Aorta (tissue), 5 donors: ENCODE measurements around the gene PSMB7. TPM values are rescaled to one million over a fixed set of nuclear protein-coding genes. Genes with fewer than 3 reads are reported as not detected.
"Not testable (repeated sequence)": the region's sequence is repeated elsewhere in the genome, so short reads cannot be mapped to it uniquely, and the experiment has no call there.

Experiments
- ATAC-seq: fragments of 200-7000 bp; cut with Tn5 transposase; one replicate; pipeline ENCODE4 v1.9.1; 2022; ENCODE audit warnings: moderate library complexity; ENCODE audit not compliant: low FRiP score
- DNase-seq, 2 donors: peaks; one replicate each; pipeline ENCODE4 v3.0.0-alpha.2; 2020
- H3K27ac ChIP-seq, 2 donors: one replicate each; pipeline ENCODE4 v1.5.1; 2013; ENCODE audit warnings: low read length in 2 of 2, mild to moderate bottlenecking in 2 of 2, moderate library complexity in 2 of 2, control low read depth in 1 of 2, inconsistent platforms in 1 of 2, low read depth in 1 of 2
- H3K27me3 ChIP-seq, 2 donors: one replicate each; pipeline ENCODE4 v1.6.1; 2013; ENCODE audit warnings: control low read depth in 1 of 2, low read length in 1 of 2, mild to moderate bottlenecking in 1 of 2, moderate library complexity in 1 of 2; ENCODE audit not compliant: insufficient read depth in 2 of 2, control insufficient read depth in 1 of 2
- H3K36me3 ChIP-seq, 2 donors: one replicate each; pipeline ENCODE4 v1.6.1; 2013; ENCODE audit warnings: control low read depth in 1 of 2, low read length in 1 of 2, mild to moderate bottlenecking in 1 of 2; ENCODE audit not compliant: insufficient read depth in 2 of 2, control insufficient read depth in 1 of 2
- H3K4me1 ChIP-seq, 2 donors: one replicate each; pipeline ENCODE4 v1.6.1; 2013; ENCODE audit warnings: low read length in 2 of 2, control low read depth in 1 of 2, mild to moderate bottlenecking in 1 of 2, moderate library complexity in 1 of 2; ENCODE audit not compliant: insufficient read depth in 2 of 2, control insufficient read depth in 1 of 2
- H3K4me3 ChIP-seq, 2 donors: one replicate each; pipeline ENCODE4 v1.5.1; 2013; ENCODE audit warnings: low read length in 2 of 2, control low read depth in 1 of 2, mild to moderate bottlenecking in 1 of 2
- H3K9me3 ChIP-seq: one replicate; pipeline ENCODE4 v1.6.1; 2013; ENCODE audit warnings: mild to moderate bottlenecking, low read length; ENCODE audit not compliant: control insufficient read depth
- WGBS, 2 donors: extraction: QIAGEN DNeasy Blood & Tissue Kit; methylation state at CpG; one replicate each; pipeline ENCODE4 v1.1.7; 2013; 5-methylcytosine and 5-hydroxymethylcytosine counted together
- intact Hi-C, 2 donors: fragments of 100-400 bp; cut with DNase I; formaldehyde crosslinking; loops; one replicate each; pipeline versions ENCODE4 v1.14.2 to v1.15.0; 2022
- polyA plus RNA-seq, 2 donors: library from polyadenylated mRNA; stranded (reverse); fragments of 200-250 nt; gene quantifications; one replicate each; pipeline ENCODE4 v1.2.3, GENCODE V29; 2013
- total RNA-seq, 2 donors: library from RNA; stranded (reverse); fragmentation: NEBNext Ultra II Directional; extraction: Animal tissue kit (Norgen Biotek cat#: 25700); gene quantifications; one replicate each; pipeline ENCODE4 v1.2.1, GENCODE V29; 2021
- donor health status: healthy with polysubstance abuse.
- donor health status: Bipolar disorder and iron deficiency.
- donor health status: DM: no; HTN: no; CAD: no.
- donor health status: DM: no; HTN: no; CAD: no.
- donor health status: DM: yes; HTN: yes; CAD: no.

PSMB7 gene
- total and polyA plus RNA-seq, 4 donors, result 75.9 to 153 (median 90.1) TPM

DNA sequence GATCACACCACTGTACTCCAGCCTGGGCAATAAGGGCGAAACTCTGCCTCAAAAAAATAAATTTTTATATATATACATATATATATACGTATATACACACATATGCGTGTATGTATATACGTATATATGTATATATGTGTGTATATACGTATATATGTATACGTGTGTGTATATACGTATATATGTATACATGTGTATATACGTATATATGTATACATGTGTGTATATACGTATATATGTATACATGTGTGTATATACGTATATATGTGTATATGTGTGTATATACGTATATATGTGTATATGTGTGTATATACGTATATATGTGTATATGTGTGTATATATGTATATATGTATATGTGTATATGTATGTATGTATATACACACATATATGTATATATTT lies 10.5 kb upstream of the PSMB7 start:
- H3K27me3 ChIP-seq, H3K9me3 ChIP-seq, intact Hi-C loops, H3K36me3 ChIP-seq, H3K4me1 ChIP-seq, DNase-seq, ATAC-seq, H3K27ac ChIP-seq, H3K4me3 ChIP-seq: not testable (repeated sequence)
- 87 to 90% methylated on average over 12 of the region's 12 CpGs for WGBS, 2 donors

DNA sequence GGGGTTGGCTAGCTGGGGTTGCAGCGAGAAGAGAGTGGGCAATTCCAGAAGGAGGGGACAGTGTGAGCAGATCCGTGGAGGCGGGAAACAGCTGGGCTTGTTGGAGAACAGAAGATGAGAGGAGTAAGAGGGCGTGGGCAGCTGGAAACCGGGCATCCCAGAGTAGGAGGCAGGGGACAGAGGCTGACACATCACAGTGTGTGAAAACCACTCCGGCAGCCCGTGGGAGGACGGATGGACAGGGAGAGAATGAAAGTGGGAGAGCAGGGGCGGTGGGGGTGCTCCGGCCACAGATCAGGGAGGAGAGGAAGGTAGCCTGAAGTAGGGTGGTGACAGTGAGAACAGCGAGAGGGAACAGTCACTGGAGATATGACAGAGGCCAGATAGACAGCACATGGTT lies 8.3 kb upstream of the PSMB7 start:
- ATAC-seq (no peak), DNase-seq (no peak)
- no peaks in the 10 kb centered on the region for H3K27me3 ChIP-seq
- no peaks in the 10 kb centered on the region for H3K4me1 ChIP-seq
- 44 to 46% methylated on average over 11 of the region's 11 CpGs for WGBS, 2 donors
- intact Hi-C loops, result no loop called here
- no peak overlapping the region for H3K4me3 ChIP-seq
- no peak overlapping the region for H3K27ac ChIP-seq
- H3K36me3 ChIP-seq, result no peaks in the 10 kb centered on the region
- H3K9me3 ChIP-seq, result no peaks in the 10 kb centered on the region

DNA sequence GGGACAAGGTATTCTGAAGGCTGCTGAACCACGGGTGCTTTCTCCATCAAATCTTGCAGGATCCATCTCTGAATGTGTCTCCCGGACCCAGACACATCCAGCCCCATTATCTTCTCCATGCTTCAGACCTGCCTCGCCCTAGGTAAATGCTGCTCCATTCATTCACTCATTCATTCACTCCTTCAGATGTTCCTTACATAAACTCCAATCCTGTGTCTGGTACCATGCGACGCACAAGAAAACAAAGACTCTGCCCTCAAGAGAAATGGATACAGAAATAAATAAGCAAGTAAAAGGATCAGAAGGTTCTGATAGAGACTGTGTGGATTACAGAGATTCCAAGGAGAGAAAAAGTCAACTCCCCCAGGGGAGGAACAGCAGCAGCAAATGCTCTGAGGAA lies 7.9 kb upstream of the PSMB7 start:
- intact Hi-C loops, result no loop called here
- Histone ChIP-seq H3K27ac (no peak overlapping the region), H3K27me3 (no peaks in the 10 kb centered on the region), H3K9me3 (no peaks in the 10 kb centered on the region), H3K4me1 (no peaks in the 10 kb centered on the region), H3K4me3 (no peak overlapping the region), H3K36me3 (no peaks in the 10 kb centered on the region)
- DNase-seq (no peak), ATAC-seq (no peak)
- WGBS, 2 donors, result 76 to 82% methylated on average over 5 of the region's 5 CpGs

DNA sequence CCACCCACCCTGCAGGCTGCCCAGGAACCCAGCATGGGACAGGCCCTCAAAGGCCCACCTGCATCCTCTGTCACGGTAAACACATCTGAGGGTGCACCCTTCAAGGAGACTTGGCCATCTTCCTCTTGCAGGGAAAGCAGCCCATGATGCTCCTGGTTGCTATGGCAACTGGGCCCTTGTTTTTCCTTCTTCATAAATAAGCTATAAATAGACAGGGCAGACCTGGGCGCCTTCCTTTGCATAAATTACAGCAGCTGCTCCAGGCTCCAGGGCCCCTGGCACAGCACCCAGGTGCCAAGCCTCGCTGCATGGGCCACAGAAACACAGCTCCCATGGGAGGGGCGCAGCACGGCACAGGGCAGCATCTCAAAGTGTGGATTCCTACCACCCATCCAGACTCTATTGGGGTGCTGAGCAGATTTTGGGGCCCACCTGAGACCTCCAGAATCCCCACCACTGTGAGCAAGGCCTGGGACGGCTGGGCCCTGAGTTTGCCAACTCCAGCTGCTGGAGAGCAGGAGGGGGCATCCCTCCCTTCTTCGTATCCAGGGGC lies 5.8 kb upstream of the PSMB7 start:
- no peaks in the 10 kb centered on the region for H3K36me3 ChIP-seq
- H3K27ac ChIP-seq, result no peak overlapping the region
- H3K4me3 ChIP-seq, result no peak overlapping the region
- DNase-seq, result no peak
- no peaks in the 10 kb centered on the region for H3K27me3 ChIP-seq
- intact Hi-C loops, result no loop called here
- H3K4me1 ChIP-seq, result no peaks in the 10 kb centered on the region
- H3K9me3 ChIP-seq, result no peaks in the 10 kb centered on the region
- ATAC-seq, result no peak
- 57 to 66% methylated on average over 7 of the region's 7 CpGs for WGBS, 2 donors

DNA sequence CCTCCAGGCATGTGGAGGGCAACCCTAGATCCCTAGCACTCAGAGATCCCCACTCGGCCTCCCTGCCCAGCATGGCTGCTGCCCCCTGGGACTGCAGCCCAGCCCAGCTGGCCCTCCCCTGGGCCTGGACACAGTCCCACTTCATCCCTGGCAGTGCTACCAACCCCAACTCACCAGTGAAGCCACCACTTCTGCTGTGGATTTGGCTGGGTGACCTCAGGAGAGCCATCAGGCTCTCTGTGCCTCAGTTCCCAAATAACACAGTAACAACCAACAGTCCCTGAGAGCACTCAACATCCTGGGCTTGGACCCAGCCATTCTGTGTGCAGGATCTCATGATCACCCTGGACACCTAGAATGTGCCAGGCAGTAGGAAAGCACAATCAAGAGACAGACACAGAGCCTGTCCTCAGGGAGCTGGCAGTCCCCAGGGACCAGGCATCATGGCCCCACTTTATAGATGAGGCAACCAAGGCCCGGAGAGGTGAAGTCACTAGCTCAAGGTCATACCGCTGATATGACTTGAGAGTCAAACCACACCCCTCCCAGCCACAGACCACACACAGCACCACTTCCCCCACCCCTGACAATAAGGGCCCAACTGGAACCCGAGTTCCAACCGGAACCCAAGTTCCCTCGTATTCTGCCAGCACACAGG lies 4.7 kb upstream of the PSMB7 start:
- Histone ChIP-seq H3K4me1 (no peaks in the 10 kb centered on the region), H3K27ac (no peak overlapping the region), H3K36me3 (no peaks in the 10 kb centered on the region), H3K27me3 (no peaks in the 10 kb centered on the region), H3K9me3 (no peaks in the 10 kb centered on the region), H3K4me3 (no peak overlapping the region)
- DNase-seq, result no peak
- intact Hi-C loops, result no loop called here
- ATAC-seq, result no peak
- WGBS, 2 donors, result 74 to 78% methylated on average over 6 of the region's 6 CpGs

DNA sequence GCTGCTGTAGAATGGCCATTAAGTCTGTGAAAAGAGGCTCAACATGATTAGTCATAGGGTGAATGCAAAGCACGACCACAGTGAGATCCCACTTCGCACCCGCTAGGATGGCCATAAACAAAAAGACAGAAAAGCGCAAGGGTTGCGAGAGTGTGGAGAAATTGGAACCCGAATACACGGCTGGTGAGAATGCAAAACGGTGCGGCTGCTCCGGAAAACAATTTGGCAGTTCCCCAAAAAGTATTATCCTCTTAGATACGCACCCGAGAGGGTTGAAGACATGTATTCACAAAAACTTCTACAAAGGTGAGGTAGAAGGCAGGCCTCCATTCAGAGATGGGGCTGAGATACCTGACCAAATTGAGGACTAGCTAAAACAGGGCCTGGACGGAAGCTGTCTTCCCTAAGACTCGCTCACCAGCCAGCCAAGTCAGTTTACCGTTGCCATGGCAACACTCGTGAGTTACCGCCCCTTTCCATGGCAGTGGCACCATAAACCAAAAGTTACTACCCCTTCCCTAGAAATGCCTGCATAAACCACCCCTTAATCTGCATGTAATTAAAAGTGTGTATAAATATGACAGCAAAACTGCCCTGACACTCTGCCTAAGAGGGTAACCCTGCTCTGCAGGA lies 726 bp upstream of the PSMB7 start:
- 74 to 79% methylated on average over 17 of the region's 17 CpGs for WGBS, 2 donors
- DNase-seq (no peak), ATAC-seq (no peak)
- intact Hi-C loops, result no loop called here
- Histone ChIP-seq H3K27me3 (no peaks in the 10 kb centered on the region), H3K36me3 (peaks cover 0 to 7% of the 10 kb centered on the region in 2 donors), H3K27ac (no peak overlapping the region), H3K4me3 (no peak overlapping the region), H3K9me3 (no peaks in the 10 kb centered on the region), H3K4me1 (peaks cover 0 to 3% of the 10 kb centered on the region in 2 donors)

DNA sequence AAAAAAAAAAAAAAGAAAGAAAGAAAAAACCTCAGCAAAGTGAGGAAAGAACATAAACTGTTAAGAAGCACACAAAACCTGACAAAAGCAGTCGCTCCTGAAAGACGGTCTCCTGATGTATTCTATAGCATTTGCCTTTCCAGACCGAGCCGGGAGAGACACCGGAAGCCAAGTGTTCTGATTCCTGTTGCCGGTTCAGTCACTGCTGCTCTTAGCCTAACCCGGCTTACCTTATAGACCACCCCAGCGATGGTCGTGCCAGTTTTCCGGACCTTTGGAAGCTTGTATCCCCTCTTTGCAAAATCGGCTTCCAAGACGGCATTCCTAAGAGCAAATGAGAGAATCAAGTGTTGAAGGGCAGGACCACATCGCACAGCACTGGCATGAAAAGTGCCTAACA lies 630 bp downstream of the PSMB7 start:
- no peaks in the 10 kb centered on the region for H3K9me3 ChIP-seq
- H3K27ac ChIP-seq, result no peak overlapping the region
- DNase-seq, result no peak
- H3K4me3 ChIP-seq, result peak overlapping the region; percentile 60 to 79
- peaks cover 0 to 3% of the 10 kb centered on the region in 2 donors for H3K4me1 ChIP-seq
- H3K27me3 ChIP-seq, result no peaks in the 10 kb centered on the region
- intact Hi-C loops, result no loop called here
- peaks cover 0 to 9% of the 10 kb centered on the region in 2 donors for H3K36me3 ChIP-seq
- 13 to 16% methylated on average over 13 of the region's 13 CpGs for WGBS, 2 donors
- ATAC-seq, result no peak

DNA sequence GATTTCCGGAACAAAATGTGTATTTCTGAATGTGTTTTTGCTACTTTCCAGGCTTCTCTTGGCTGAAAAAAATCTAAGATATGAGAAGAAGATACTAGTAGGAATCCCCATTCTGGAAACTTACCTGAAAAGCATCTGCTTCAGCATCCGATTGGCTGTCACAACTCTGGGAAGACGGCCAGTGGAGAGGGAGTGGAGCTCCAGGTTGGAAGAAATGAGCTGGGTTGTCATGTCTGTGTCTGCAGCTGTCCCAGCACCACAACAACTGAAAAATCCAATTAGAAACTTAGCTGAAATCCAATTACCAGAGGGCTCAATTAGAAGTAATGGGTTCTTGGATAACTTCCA lies 3.0 kb downstream of the PSMB7 start:
- Histone ChIP-seq H3K4me3 (no peak overlapping the region), H3K4me1 (peaks cover 0 to 3% of the 10 kb centered on the region in 2 donors), H3K27ac (no peak overlapping the region), H3K27me3 (no peaks in the 10 kb centered on the region), H3K9me3 (no peaks in the 10 kb centered on the region), H3K36me3 (peaks cover 2 to 10% of the 10 kb centered on the region in 2 donors)
- DNase-seq, result no peak
- no peak for ATAC-seq
- WGBS, 2 donors, result 85 to 87% methylated on average over 3 of the region's 3 CpGs
- intact Hi-C loops, result no loop called here
